Heart left ventricle (tissue), 16 donors: Measurements from ENCODE around the gene TMEM40. TPM values are rescaled to one million over a fixed set of nuclear protein-coding genes. Genes with fewer than 3 reads are reported as not detected.

Experiments
- ATAC-seq, 4 donors: fragments of 200-7000 bp; cut with Tn5 transposase; one replicate each; pipeline ENCODE4 v1.9.1; 2020 to 2022; ENCODE audit warnings: moderate library complexity in 4 of 4, mild to moderate bottlenecking in 3 of 4, moderate number of reproducible peaks in 1 of 4
- DNase-seq, 5 donors: peaks; one replicate each; pipeline ENCODE4 v3.0.0-alpha.2; 2020
- H3K27ac ChIP-seq, 12 donors: fragments of 200-600 bp; sonication (generic) in 4 of 12; one replicate each; pipeline versions ENCODE4 v1.5.0 to v1.8.0; 2016 to 2022; ENCODE audit warnings: mild to moderate bottlenecking in 2 of 12
- H3K27me3 ChIP-seq, 9 donors: fragments of 200-600 bp; sonication (generic) in 2 of 9; one replicate each; pipeline versions ENCODE4 v1.5.1 to v1.8.0; 2016 to 2022; ENCODE audit warnings: mild to moderate bottlenecking in 3 of 9
- H3K36me3 ChIP-seq, 9 donors: fragments of 200-600 bp; sonication (generic) in 2 of 9; one replicate each; pipeline versions ENCODE4 v1.5.0 to v1.8.0; 2018 to 2022; ENCODE audit warnings: mild to moderate bottlenecking in 2 of 9
- H3K4me1 ChIP-seq, 12 donors: fragments of 200-600 bp; sonication (generic) in 4 of 12; one replicate each; pipeline versions ENCODE4 v1.5.0 to v1.8.0; 2016 to 2022; ENCODE audit warnings: mild to moderate bottlenecking in 3 of 12
- H3K4me3 ChIP-seq, 12 donors: fragments of 200-600 bp; sonication (generic) in 4 of 12; one replicate each; pipeline versions ENCODE4 v1.5.0 to v1.8.0; 2017 to 2022; ENCODE audit warnings: mild to moderate bottlenecking in 9 of 12, moderate library complexity in 4 of 12
- H3K9me3 ChIP-seq, 12 donors: fragments of 200-600 bp; sonication (generic) in 4 of 12; one replicate each; pipeline versions ENCODE4 v1.5.0 to v1.8.0; 2016 to 2022; ENCODE audit warnings: mild to moderate bottlenecking in 1 of 12
- POLR2A ChIP-seq, 2 donors: fragments of 450-650 bp; IDR thresholded peaks; one replicate each; pipeline ENCODE4 v1.6.1; 2017; ENCODE audit warnings: antibody characterized with exemption in 2 of 2, mild to moderate bottlenecking in 2 of 2, moderate library complexity in 2 of 2
- WGBS, 4 donors: extraction: QIAGEN DNeasy Blood & Tissue Kit in 2 of 4; methylation state at CpG; one replicate each; pipeline versions ENCODE4 v1.1.5 to v1.1.7; 2013 to 2018; 5-methylcytosine and 5-hydroxymethylcytosine counted together
- intact Hi-C, 10 donors: fragments of 100-400 bp; cut with DNase I; formaldehyde crosslinking; loops; one replicate each; pipeline versions ENCODE4 v1.11.1 to v1.14.2; 2022
- polyA plus RNA-seq, 2 donors: library from polyadenylated mRNA; stranded (reverse); fragments of 200-250 nt; gene quantifications; one replicate each; pipeline ENCODE4 v1.2.3, GENCODE V29; 2013
- total RNA-seq, 9 donors: library from RNA; depleted of rRNA in 2 of 9; stranded (reverse); fragments of >200 nt in 2 of 9; fragmentation: NEBNext Ultra II Directional in 3 of 9; extraction: Animal tissue kit (Norgen Biotek cat#: 25700) in 3 of 9; gene quantifications; one replicate each; pipeline versions ENCODE4 v1.1.0 to v1.2.4, GENCODE V29; 2016 to 2023
- TF ChIP-seq, protein P1 (sequence below), 12 donors: fragments of 200-600 bp; sonication (generic) in 4 of 12; IDR thresholded peaks; one replicate each; pipeline versions ENCODE4 v1.5.0 to v1.8.0; 2018 to 2022; ENCODE audit warnings: antibody characterized with exemption in 12 of 12, mild to moderate bottlenecking in 5 of 12
- donor health status: ischemic (EF 13 %, LVEDD 7.1; RV severe dilation, severe dysfunction).
- donor health status: healthy with polysubstance abuse.
- donor health status: DM: no; HTN: yes; CAD: no.
- donor health status: DM: no; HTN: no; CAD: no.
- donor health status: ischemic (EF 25% LVEDD 6.9; RV normal size, moderate dysfunction).
- donor health status: ischemic (EF 25% LVEDD 5.7; RV mildly dilated, moderate dysfunction).
- donor health status: healthy.
- donor health status: DM: yes; HTN: yes; CAD: no.
- donor health status: ischemic (EF 35%, LVEDD 5.7; RV mildly dilated, moderate dysfunction).
- donor health status: nonischemic (EF 11% LVEDD 7.7; RV severe dilation, severe dysfunction).
- donor health status: DM: yes; HTN: yes; CAD: no.
- donor health status: PGD.
- donor health status: ischemic (EF 29% LVEDD 5.4; RV normal size, mild dysfunction).
- donor health status: nonischemic (EF 23%, LVEDD 6.1; RV moderate dilation, normal function).

TMEM40 gene
- total and polyA plus RNA-seq, 11 donors = 0.82 to 10.5 (median 2.9) TPM; not detected in 1

DNA sequence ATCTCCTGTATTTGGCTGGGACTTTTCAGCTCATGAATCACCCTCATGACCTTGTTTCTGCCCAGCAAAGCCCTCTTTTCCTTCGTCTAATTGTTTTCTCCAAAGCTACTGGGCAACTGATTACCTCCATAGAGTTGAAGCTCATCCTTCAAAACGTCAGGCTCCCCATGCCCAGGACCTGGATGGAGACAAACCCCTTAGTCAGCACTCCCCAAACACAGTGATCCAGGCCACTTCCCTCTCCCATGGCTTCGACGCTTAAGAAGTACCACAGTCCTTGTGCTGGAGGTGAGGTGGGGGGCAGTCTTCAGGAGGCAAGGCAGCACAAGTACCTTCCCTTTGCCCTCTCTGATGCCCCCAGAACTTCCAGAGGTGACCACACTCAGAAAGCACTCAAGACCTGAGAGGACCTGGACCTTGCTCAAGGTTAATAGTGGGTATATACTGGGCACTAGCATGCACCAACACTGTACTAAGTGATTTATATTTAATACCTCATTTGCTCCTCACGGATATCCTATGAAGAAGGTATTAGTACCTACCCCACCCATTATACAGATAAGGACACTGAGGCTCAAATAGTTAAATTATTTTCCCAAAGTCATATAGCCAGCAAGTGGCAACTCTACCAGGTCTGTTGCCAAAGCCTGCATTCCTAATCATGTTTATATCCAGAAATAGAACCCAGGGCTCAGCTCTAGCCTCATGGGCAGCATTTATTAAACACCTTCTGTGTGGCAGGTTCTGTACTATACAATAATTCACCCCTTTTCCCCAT, 16.5 kb downstream of the TMEM40 start:
- Histone ChIP-seq H3K27ac (no peak overlapping the region), H3K4me1 (peaks cover 0 to 16% (median 1%) of the 10 kb centered on the region in 12 donors), H3K27me3 (no peaks in the 10 kb centered on the region), H3K36me3 (no peaks in the 10 kb centered on the region), H3K4me3 (no peak overlapping the region), H3K9me3 (no peaks in the 10 kb centered on the region)
- intact Hi-C loops = no loop called here
- no peak for ATAC-seq
- TF ChIP-seq, protein P1, sequence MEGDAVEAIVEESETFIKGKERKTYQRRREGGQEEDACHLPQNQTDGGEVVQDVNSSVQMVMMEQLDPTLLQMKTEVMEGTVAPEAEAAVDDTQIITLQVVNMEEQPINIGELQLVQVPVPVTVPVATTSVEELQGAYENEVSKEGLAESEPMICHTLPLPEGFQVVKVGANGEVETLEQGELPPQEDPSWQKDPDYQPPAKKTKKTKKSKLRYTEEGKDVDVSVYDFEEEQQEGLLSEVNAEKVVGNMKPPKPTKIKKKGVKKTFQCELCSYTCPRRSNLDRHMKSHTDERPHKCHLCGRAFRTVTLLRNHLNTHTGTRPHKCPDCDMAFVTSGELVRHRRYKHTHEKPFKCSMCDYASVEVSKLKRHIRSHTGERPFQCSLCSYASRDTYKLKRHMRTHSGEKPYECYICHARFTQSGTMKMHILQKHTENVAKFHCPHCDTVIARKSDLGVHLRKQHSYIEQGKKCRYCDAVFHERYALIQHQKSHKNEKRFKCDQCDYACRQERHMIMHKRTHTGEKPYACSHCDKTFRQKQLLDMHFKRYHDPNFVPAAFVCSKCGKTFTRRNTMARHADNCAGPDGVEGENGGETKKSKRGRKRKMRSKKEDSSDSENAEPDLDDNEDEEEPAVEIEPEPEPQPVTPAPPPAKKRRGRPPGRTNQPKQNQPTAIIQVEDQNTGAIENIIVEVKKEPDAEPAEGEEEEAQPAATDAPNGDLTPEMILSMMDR (IDR thresholded peaks at IDR 0.05) = no peak
- TF ChIP-seq POLR2A (IDR thresholded peaks at IDR 0.05) = no peak
- no peak for DNase-seq
- WGBS, 4 donors = 75 to 82% (median 78%) methylated on average over 5 of the region's 5 CpGs

DNA sequence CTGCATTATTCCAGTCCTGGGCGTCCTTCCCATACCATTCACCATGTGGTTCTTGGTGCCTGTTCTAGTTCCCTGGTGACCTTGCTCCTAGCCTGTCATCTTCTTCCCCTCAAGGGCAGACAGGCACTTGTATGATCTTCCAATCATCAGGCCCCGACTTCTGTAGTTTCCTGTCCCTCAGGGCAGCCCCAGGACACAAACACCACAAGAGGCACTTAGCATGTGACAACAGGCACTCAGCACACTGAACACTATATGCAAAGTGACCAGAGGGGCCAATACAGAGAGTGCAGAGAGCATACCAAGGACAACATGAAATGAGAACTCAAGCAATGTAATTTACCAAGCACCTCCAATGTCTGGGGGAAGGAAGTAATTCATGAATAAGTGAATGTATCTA, 17.9 kb downstream of the TMEM40 start:
- TF ChIP-seq, protein P1 (IDR thresholded peaks at IDR 0.05) = no peak
- TF ChIP-seq POLR2A (IDR thresholded peaks at IDR 0.05) = no peak
- no peaks in the 10 kb centered on the region for H3K9me3 ChIP-seq
- peaks cover 0 to 16% (median 1%) of the 10 kb centered on the region in 12 donors for H3K4me1 ChIP-seq
- no peaks in the 10 kb centered on the region for H3K36me3 ChIP-seq
- intact Hi-C loops = no loop called here
- DNase-seq (peak in 2 of 5 donors; percentile 35 to 66), ATAC-seq (peak; percentile 76 to 86 (median 80))
- H3K27me3 ChIP-seq = no peaks in the 10 kb centered on the region
- no peak overlapping the region for H3K4me3 ChIP-seq
- H3K27ac ChIP-seq = peak overlapping the region in 9 of 12 donors; percentile 5 to 66 (median 40)
- 44 to 56% (median 50%) methylated on average over 2 of the region's 2 CpGs for WGBS, 4 donors

GRCh38 chr3:12737833-12738232, 21.2 kb downstream of the TMEM40 start:
- no peak overlapping the region for H3K4me3 ChIP-seq
- 70 to 77% (median 74%) methylated on average over 6 of the region's 6 CpGs for WGBS, 4 donors
- no peak for DNase-seq
- no peak for TF ChIP-seq POLR2A (IDR thresholded peaks at IDR 0.05)
- TF ChIP-seq, protein P1 (IDR thresholded peaks at IDR 0.05) = no peak
- H3K9me3 ChIP-seq = no peaks in the 10 kb centered on the region
- no peaks in the 10 kb centered on the region for H3K36me3 ChIP-seq
- ATAC-seq = no peak
- H3K27me3 ChIP-seq = no peaks in the 10 kb centered on the region
- H3K27ac ChIP-seq = no peak overlapping the region
- intact Hi-C loops = no loop called here
- H3K4me1 ChIP-seq = peaks cover 0 to 7% (median 0%) of the 10 kb centered on the region in 12 donors

DNA sequence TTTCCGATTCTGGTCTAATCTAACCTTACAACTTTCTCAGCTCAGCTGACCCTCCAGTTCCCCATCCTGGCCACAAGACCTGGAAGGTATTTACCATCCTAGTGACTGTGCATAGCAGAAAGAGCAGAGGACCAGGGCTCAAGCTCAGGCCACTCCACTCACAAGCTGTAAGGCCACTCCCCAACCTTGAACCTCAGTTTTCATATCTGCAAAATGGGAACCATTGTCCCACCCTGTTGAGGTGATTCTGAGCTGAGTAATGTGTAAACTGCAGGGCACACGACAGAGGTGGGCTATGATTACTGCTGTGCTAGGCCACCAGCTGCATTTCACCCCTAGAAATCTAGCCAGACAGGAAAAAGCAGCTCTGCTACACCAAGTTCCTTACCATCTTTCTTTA, 21.7 kb downstream of the TMEM40 start:
- intact Hi-C loops = no loop called here
- H3K36me3 ChIP-seq = no peaks in the 10 kb centered on the region
- H3K9me3 ChIP-seq = no peaks in the 10 kb centered on the region
- no peak overlapping the region for H3K27ac ChIP-seq
- ATAC-seq (no peak), DNase-seq (no peak)
- H3K4me1 ChIP-seq = peaks cover 0 to 7% (median 0%) of the 10 kb centered on the region in 12 donors
- no peak for TF ChIP-seq POLR2A (IDR thresholded peaks at IDR 0.05)
- TF ChIP-seq, protein P1 (IDR thresholded peaks at IDR 0.05) = no peak
- WGBS, 4 donors = 76 to 83% (median 79%) methylated on average over 2 of the region's 2 CpGs
- H3K27me3 ChIP-seq = no peaks in the 10 kb centered on the region
- no peak overlapping the region for H3K4me3 ChIP-seq
